GM23248 (cell line): Measurements from ENCODE around the gene GALNT5.

Experiments
- EZH2 ChIP-seq: fragments of 200-600 bp; sonication (generic); IDR thresholded peaks from 2 replicates; pipeline ENCODE4 v1.6.1; 2018; ENCODE audit warnings: antibody characterized with exemption, mild to moderate bottlenecking; ENCODE audit not compliant: insufficient read depth, poor library complexity, severe bottlenecking
- EZH2phosphoT487 ChIP-seq: fragments of 200-600 bp; sonication (generic); IDR thresholded peaks from 2 replicates; pipeline ENCODE4 v1.6.1; 2018; ENCODE audit warnings: antibody characterized with exemption, moderate library complexity, mild to moderate bottlenecking, low read depth; ENCODE audit not compliant: insufficient read depth

GRCh38 chr2:157319795-157320194 is 62.3 kb downstream of the GALNT5 start:
- no peak for TF ChIP-seq EZH2
- no peak for TF ChIP-seq EZH2phosphoT487
